B cell (primary cell): Measurements from ENCODE around the gene BHLHE23. TPM values are rescaled to one million over a fixed set of nuclear protein-coding genes. Genes with fewer than 3 reads are reported as not detected.

Experiments
- ATAC-seq: fragments of 200-7000 bp; cut with Tn5 transposase; one replicate; pipeline ENCODE4 v1.10.0; 2021; ENCODE audit warnings: low read depth, mild to moderate bottlenecking, moderate number of reproducible peaks, moderate library complexity
- CTCF ChIA-PET: fragments of 350-600 bp; sonication (Branson Sonifier 250); formaldehyde crosslinking; loops from one replicate; lab custom pipeline; 2021; ENCODE audit warnings: antibody characterized with exemption, inconsistent platforms; lab: Charles Lee
- POLR2A ChIA-PET: fragments of 350-600 bp; sonication (Branson Sonifier 250); formaldehyde crosslinking; loops from one replicate; lab custom pipeline; 2021; ENCODE audit warnings: antibody characterized with exemption; lab: Charles Lee
- DNase-seq: peaks from one replicate; pipeline ENCODE4 v3.0.0; 2013
- H2AFZ ChIP-seq: 2 replicates; pipeline ENCODE4 v1.6.1; 2012; ENCODE audit warnings: mild to moderate bottlenecking, low read depth, low read length; ENCODE audit not compliant: insufficient read depth, poor library complexity, severe bottlenecking
- H3K27ac ChIP-seq, 2 donors: 1 replicate in 1 of 2; 2 replicates in 1 of 2; pipeline ENCODE4 v1.5.1; 2012 to 2013; ENCODE audit warnings: low read length in 2 of 2, mild to moderate bottlenecking in 2 of 2, moderate library complexity in 1 of 2
- H3K27me3 ChIP-seq, 4 experiments: fragments of 200-600 bp in 1 of 4; sonication (generic) in 1 of 4; replicated peaks in 1 of 4; 1 replicate in 2 of 4; 2 replicates in 2 of 4; pipeline versions ENCODE4 v1.6.1 to v1.7.0; 2013 to 2016; ENCODE audit warnings: low read length in 3 of 4, mild to moderate bottlenecking in 2 of 4, mixed read lengths in 1 of 4, moderate library complexity in 1 of 4; ENCODE audit not compliant: insufficient read depth in 4 of 4, control insufficient read depth in 3 of 4; ENCODE audit errors: control extremely low read depth in 1 of 4
- H3K36me3 ChIP-seq, 2 experiments: replicated peaks in 1 of 2; 1 replicate in 1 of 2; 2 replicates in 1 of 2; pipeline versions ENCODE4 v1.6.1 to v1.7.1; 2013; ENCODE audit warnings: low read length in 1 of 2; ENCODE audit not compliant: insufficient read depth in 2 of 2, control insufficient read depth in 1 of 2; ENCODE audit errors: control extremely low read depth in 1 of 2, extremely low read depth in 1 of 2
- H3K4me1 ChIP-seq, 2 donors: fragments of 200-600 bp in 1 of 2; sonication (generic) in 1 of 2; 1 replicate in 1 of 2; 2 replicates in 1 of 2; pipeline versions ENCODE4 v1.5.1 to v1.6.1; 2013 to 2017; ENCODE audit warnings: low read length in 2 of 2; ENCODE audit not compliant: control insufficient read depth in 2 of 2, insufficient read depth in 2 of 2
- H3K4me2 ChIP-seq: replicated peaks from 2 replicates; pipeline ENCODE3; 2012; ENCODE audit warnings: mild to moderate bottlenecking, low read depth, low read length; ENCODE audit not compliant: poor library complexity, severe bottlenecking
- H3K4me3 ChIP-seq, 5 experiments: fragments of 200-600 bp in 1 of 5; sonication (generic) in 1 of 5; 1 replicate in 3 of 5; 2 replicates in 2 of 5; pipeline versions ENCODE4 v1.5.1 to v1.7.0; 2011 to 2016; ENCODE audit warnings: low read length in 4 of 5, mild to moderate bottlenecking in 4 of 5, low read depth in 2 of 5, control low read depth in 1 of 5, moderate library complexity in 1 of 5; ENCODE audit not compliant: insufficient read depth in 1 of 5; ENCODE audit errors: control extremely low read depth in 1 of 5, extremely low read depth in 1 of 5
- H3K79me2 ChIP-seq: fragments of 200-600 bp; sonication (generic); one replicate; pipeline ENCODE4 v1.6.0; 2016; ENCODE audit warnings: low read length; ENCODE audit not compliant: control insufficient read depth, insufficient read depth
- H3K9ac ChIP-seq: fragments of 200-600 bp; sonication (generic); 2 replicates; pipeline ENCODE4 v1.6.1; 2017; ENCODE audit warnings: mild to moderate bottlenecking, low read length, moderate library complexity
- H3K9me3 ChIP-seq, 3 donors: one replicate each; pipeline versions ENCODE4 v1.6.1 to v1.7.1; 2013; ENCODE audit warnings: low read length in 2 of 3; ENCODE audit not compliant: control insufficient read depth in 2 of 3, insufficient read depth in 1 of 3; ENCODE audit errors: control extremely low read depth in 1 of 3
- H4K20me1 ChIP-seq: 2 replicates; pipeline ENCODE4 v1.6.0; 2012; ENCODE audit warnings: mild to moderate bottlenecking, low read length; ENCODE audit not compliant: insufficient read depth, control insufficient read depth, poor library complexity, severe bottlenecking
- H3K27ac Mint-ChIP-seq: one replicate; pipeline ENCODE4 v1.8.0; 2021; ENCODE audit warnings: mixed read lengths
- H3K27me3 Mint-ChIP-seq: one replicate; pipeline ENCODE4 v1.8.0; 2021; ENCODE audit warnings: mixed read lengths
- H3K4me1 Mint-ChIP-seq: one replicate; pipeline ENCODE4 v1.8.0; 2021; ENCODE audit warnings: mixed read lengths
- H3K4me3 Mint-ChIP-seq: one replicate; pipeline ENCODE4 v1.8.0; 2021; ENCODE audit warnings: mixed read lengths
- H3K9me3 Mint-ChIP-seq: one replicate; pipeline ENCODE4 v1.8.0; 2022; ENCODE audit warnings: mixed read lengths; ENCODE audit not compliant: insufficient read depth
- CTCF ChIP-seq: fragments of 200-600 bp; IDR thresholded peaks from one replicate; pipeline ENCODE4 v1.8.0; 2022; ENCODE audit warnings: antibody characterized with exemption, mild to moderate bottlenecking
- EZH2 ChIP-seq: IDR thresholded peaks from 2 replicates; pipeline ENCODE4 v1.6.1; 2012; ENCODE audit warnings: borderline replicate concordance, low read depth, mild to moderate bottlenecking, moderate library complexity, low read length; ENCODE audit not compliant: insufficient read depth, poor library complexity, severe bottlenecking
- WGBS: methylation state at CpG from one replicate; pipeline ENCODE4 v1.1.5; 2013; ENCODE audit warnings: missing lambda C conversion rate; ENCODE audit not compliant: insufficient coverage; 5-methylcytosine and 5-hydroxymethylcytosine counted together
- intact Hi-C: fragments of 100-400 bp; cut with micrococcal nuclease; formaldehyde crosslinking; loops from one replicate; pipeline ENCODE4 v1.10.0; 2022
- polyA plus RNA-seq: library from polyadenylated mRNA; depleted of rRNA; stranded (reverse); fragments of >200 nt; gene quantifications from 2 replicates; pipeline ENCODE4 v1.2.3, GENCODE V29; 2012
- total RNA-seq, 2 donors: library from RNA; stranded (reverse); fragments of 120-200 nt in 1 of 2; gene quantifications; 1 replicate in 1 of 2; 2 replicates in 1 of 2; pipeline versions ENCODE4 v1.2.3 to v1.2.4, GENCODE V29; 2013 to 2022

The BHLHE23 gene
- total and polyA plus RNA-seq, 2 donors (not counting 1 experiment from before 2014, with no cell fraction given): not detected

- Mint-ChIP-seq H3K4me3 (peak overlapping the region; percentile 82), H3K27me3 (peaks cover 34% of the 10 kb centered on the region), H3K27ac (peak overlapping the region; percentile 20), H3K4me1 (peaks cover 24% of the 10 kb centered on the region), H3K9me3 (no peaks in the 10 kb centered on the region)
- no peaks in the 10 kb centered on the region for H4K20me1 ChIP-seq
- no peak overlapping the region for H2AFZ ChIP-seq
- H3K4me3 ChIP-seq: no peak overlapping the region
- peaks cover 0 to 9% (median 0%) of the 10 kb centered on the region in 3 donors for H3K9me3 ChIP-seq
- ATAC-seq (no peak), DNase-seq (no peak)
- peaks cover 0 to 55% (median 24%) of the 10 kb centered on the region in 4 experiments for H3K27me3 ChIP-seq
- H3K4me1 ChIP-seq: peaks cover 11 to 18% of the 10 kb centered on the region in 2 donors
- ChIA-PET POLR2A (no interaction called here), CTCF (interaction anchor here (0.7 to 3.9 kb wide), 8 partner anchors 16 to 177 kb away, joined by 3 to 36 read pairs (median 4); no protein-coding TSS in a partner anchor)
- WGBS: 86% methylated on average over 10 of the region's 10 CpGs
- TF ChIP-seq EZH2: no peak
- TF ChIP-seq CTCF: no peak
- no peak overlapping the region for H3K9ac ChIP-seq
- H3K4me2 ChIP-seq: no peak overlapping the region
- H3K79me2 ChIP-seq: no peaks in the 10 kb centered on the region
- H3K36me3 ChIP-seq: no peaks in the 10 kb centered on the region
- H3K27ac ChIP-seq: no peak overlapping the region
- intact Hi-C loops: no loop called here
These were observed 35.4 kb downstream of the BHLHE23 start for GRCh38 chr20:62971211-62971949.
